ENCODE data around the gene SEPTIN7. TPM values are rescaled to one million over a fixed set of nuclear protein-coding genes. Genes with fewer than 3 reads are reported as not detected.

Gene SEPTIN7
- total RNA-seq, 1 donor from 2014 or later = 174 TPM

GRCh38 chr7:35768346-35768745 is 32.5 kb upstream of the SEPTIN7 start:
- Mint-ChIP-seq H3K4me3 (ENCODE audit: low read depth) (no peak overlapping the region), H3K27me3 (no peaks in the 10 kb centered on the region), H3K36me3 (ENCODE audit: insufficient read depth) (peaks cover 2% of the 10 kb centered on the region), H3K27ac (no peak overlapping the region), H3K9me3 (ENCODE audit: low read depth) (peaks cover 8% of the 10 kb centered on the region), H3K4me1 (ENCODE audit: low read depth) (no peaks in the 10 kb centered on the region)
- TF ChIP-seq CTCF (IDR thresholded peaks at IDR 0.05; ENCODE audit: unreplicated experiment) = no peak
- no peak for DNase-seq (ENCODE audit: low spot score, unreplicated experiment)

- H3K9me3 Mint-ChIP-seq (ENCODE audit: low read depth) = peaks cover 5% of the 10 kb centered on the region
- no peaks in the 10 kb centered on the region for H3K27me3 Mint-ChIP-seq
- no peak for DNase-seq (ENCODE audit: low spot score, unreplicated experiment)
- no peak overlapping the region for H3K27ac Mint-ChIP-seq
- TF ChIP-seq CTCF (IDR thresholded peaks at IDR 0.05; ENCODE audit: unreplicated experiment) = no peak
- no peak overlapping the region for H3K4me3 Mint-ChIP-seq (ENCODE audit: low read depth)
- H3K36me3 Mint-ChIP-seq (ENCODE audit: insufficient read depth) = peaks cover 2% of the 10 kb centered on the region
- H3K4me1 Mint-ChIP-seq (ENCODE audit: low read depth) = no peaks in the 10 kb centered on the region
Measured at GRCh38 chr7:35771776-35772175, 29.1 kb upstream of the SEPTIN7 start.

- Mint-ChIP-seq H3K27me3 (no peaks in the 10 kb centered on the region), H3K27ac (no peak overlapping the region), H3K36me3 (ENCODE audit: insufficient read depth) (no peaks in the 10 kb centered on the region), H3K4me1 (ENCODE audit: low read depth) (no peaks in the 10 kb centered on the region), H3K9me3 (ENCODE audit: low read depth) (no peaks in the 10 kb centered on the region), H3K4me3 (ENCODE audit: low read depth) (no peak overlapping the region)
- DNase-seq (ENCODE audit: low spot score, unreplicated experiment) = no peak
- no peak for TF ChIP-seq CTCF (IDR thresholded peaks at IDR 0.05; ENCODE audit: unreplicated experiment)
Measured at GRCh38 chr7:35773994-35774393, 26.9 kb upstream of the SEPTIN7 start.

- DNase-seq (ENCODE audit: low spot score, unreplicated experiment) = no peak
- Mint-ChIP-seq H3K27ac (no peak overlapping the region), H3K36me3 (ENCODE audit: insufficient read depth) (no peaks in the 10 kb centered on the region), H3K9me3 (ENCODE audit: low read depth) (no peaks in the 10 kb centered on the region), H3K4me1 (ENCODE audit: low read depth) (no peaks in the 10 kb centered on the region), H3K27me3 (no peaks in the 10 kb centered on the region), H3K4me3 (ENCODE audit: low read depth) (no peak overlapping the region)
- no peak for TF ChIP-seq CTCF (IDR thresholded peaks at IDR 0.05; ENCODE audit: unreplicated experiment)
Measured at GRCh38 chr7:35776686-35777085, 24.2 kb upstream of the SEPTIN7 start.

- TF ChIP-seq CTCF (IDR thresholded peaks at IDR 0.05; ENCODE audit: unreplicated experiment) = no peak
- Mint-ChIP-seq H3K27ac (no peak overlapping the region), H3K4me1 (ENCODE audit: low read depth) (no peaks in the 10 kb centered on the region), H3K9me3 (ENCODE audit: low read depth) (no peaks in the 10 kb centered on the region), H3K27me3 (no peaks in the 10 kb centered on the region), H3K4me3 (ENCODE audit: low read depth) (no peak overlapping the region), H3K36me3 (ENCODE audit: insufficient read depth) (no peaks in the 10 kb centered on the region)
- no peak for DNase-seq (ENCODE audit: low spot score, unreplicated experiment)
Measured at GRCh38 chr7:35777121-35777520, 23.7 kb upstream of the SEPTIN7 start.

All from progenitor cell of endocrine pancreas (in vitro differentiated cells).